K562 (cell line): ENCODE results near the gene PLEKHS1. TPM values are rescaled to one million over a fixed set of nuclear protein-coding genes. Genes with fewer than 3 reads are reported as not detected.

ENCODE experiments used
- ATAC-seq: fragments of 200-7000 bp; cut with Tn5 transposase; 3 replicates; pipeline ENCODE4 v1.9.1; 2020; ENCODE audit warnings: moderate library complexity
- BruUV-seq: library from RNA; stranded (reverse); fragments of 400-500 nt; replicated peaks from 2 replicates; lab custom pipeline; 2021; lab: Mats Ljungman, UMichigan
- CTCF ChIA-PET: fragments of 300-600 bp; formaldehyde crosslinking; extraction: SDS; loops from one replicate; lab custom pipeline; 2021; ENCODE audit warnings: low intra/inter-chr PET ratio; lab: Yijun Ruan, JAX
- POLR2A ChIA-PET: fragments of 300-600, 350-650 bp; sonication (Branson Sonifier 250); formaldehyde crosslinking; extraction: SDS; loops from one replicate; lab custom pipeline; 2021; ENCODE audit warnings: antibody characterized with exemption, inconsistent platforms; lab: Yijun Ruan, JAX
- DNase-seq, 4 experiments: peaks; one replicate each; pipeline versions ENCODE4 v3.0.0 to v3.0.0-alpha.2; 2011 to 2018; ENCODE audit warnings: low spot score in 3 of 4, mixed read lengths in 3 of 4; ENCODE audit errors: extremely low read depth in 1 of 4
- FAIRE-seq: peaks from 2 replicates; lab custom pipeline; 2011; peaks lifted over from hg19 to GRCh38; lab: Jason Lieb, UNC
- H2AFZ ChIP-seq: 2 replicates; pipeline ENCODE4 v1.6.0; 2011; ENCODE audit warnings: low read depth, low read length, control low read depth, inconsistent platforms
- H3K27ac ChIP-seq: fragments of 200-600 bp; 3 replicates; pipeline ENCODE4 v1.8.0; 2011; ENCODE audit warnings: low read depth, mild to moderate bottlenecking, control low read depth, inconsistent platforms, low read length, moderate library complexity, mixed read lengths; ENCODE audit errors: extremely low read depth
- H3K27me3 ChIP-seq, 2 experiments: fragments of 300-600 bp in 1 of 2; 2 replicates in 1 of 2; 3 replicates in 1 of 2; pipeline versions ENCODE4 v1.6.0 to v1.8.0; 2011; ENCODE audit warnings: inconsistent platforms in 2 of 2, low read length in 2 of 2, mild to moderate bottlenecking in 1 of 2, mixed read lengths in 1 of 2, moderate library complexity in 1 of 2; ENCODE audit not compliant: control insufficient read depth in 2 of 2, insufficient read depth in 2 of 2
- H3K36me3 ChIP-seq: fragments of 300-600 bp; 3 replicates; pipeline ENCODE4 v1.8.0; 2011; ENCODE audit warnings: mild to moderate bottlenecking, low read length, inconsistent platforms; ENCODE audit not compliant: control insufficient read depth, insufficient read depth
- H3K4me1 ChIP-seq, 2 experiments: fragments of 200-600 bp in 1 of 2; replicated peaks in 1 of 2; 2 replicates in 1 of 2; 3 replicates in 1 of 2; pipeline versions ENCODE4 v1.5.1 to v1.8.0; 2011; ENCODE audit warnings: inconsistent platforms in 2 of 2, low read length in 2 of 2, mild to moderate bottlenecking in 1 of 2, mixed read lengths in 1 of 2, moderate library complexity in 1 of 2; ENCODE audit not compliant: control insufficient read depth in 2 of 2, insufficient read depth in 2 of 2
- H3K4me2 ChIP-seq: 2 replicates; pipeline ENCODE4 v1.6.1; 2011; ENCODE audit warnings: low read length, control low read depth, inconsistent platforms, mixed read lengths; ENCODE audit not compliant: insufficient read depth
- H3K4me3 ChIP-seq: fragments of 200-600 bp; sonication (generic), shearing (Covaris generic); 2 replicates; pipeline ENCODE4 v1.5.1; 2016; ENCODE audit warnings: control low read depth, inconsistent platforms
- H3K79me2 ChIP-seq: fragments of 200-600 bp; 3 replicates; pipeline ENCODE4 v1.8.0; 2011; ENCODE audit warnings: low read length, inconsistent platforms; ENCODE audit not compliant: control insufficient read depth, insufficient read depth
- H3K9ac ChIP-seq, 2 experiments: 2 replicates each; pipeline versions ENCODE4 v1.6.0 to v1.6.1; 2011; ENCODE audit warnings: low read depth in 2 of 2, low read length in 2 of 2, control low read depth in 1 of 2, inconsistent platforms in 1 of 2, mild to moderate bottlenecking in 1 of 2, mixed read lengths in 1 of 2; ENCODE audit not compliant: insufficient read depth in 1 of 2
- H3K9me1 ChIP-seq: one replicate; pipeline ENCODE4 v1.6.0; 2011; ENCODE audit warnings: inconsistent platforms, mild to moderate bottlenecking, low read length, moderate library complexity; ENCODE audit not compliant: control insufficient read depth, insufficient read depth
- H3K9me3 ChIP-seq: replicated peaks from 2 replicates; pipeline ENCODE4 v1.5.1; 2011; ENCODE audit warnings: low read depth, low read length, inconsistent platforms; ENCODE audit not compliant: control insufficient read depth, insufficient read depth
- H4K20me1 ChIP-seq: replicated peaks from 2 replicates; pipeline ENCODE4 v1.6.1; 2011; ENCODE audit warnings: low read length, inconsistent platforms, mixed read lengths; ENCODE audit not compliant: control insufficient read depth, insufficient read depth
- ARID1B ChIP-seq: fragments of 450-650 bp; IDR thresholded peaks from 2 replicates; pipeline ENCODE4 v1.6.1; 2016; ENCODE audit warnings: antibody characterized with exemption, mild to moderate bottlenecking, inconsistent platforms
- ATF1 ChIP-seq, 2 experiments: fragments of 450-650 bp in 1 of 2; IDR thresholded peaks; 2 replicates each; pipeline ENCODE4 v1.6.1; 2016; ENCODE audit warnings: missing compliant biosample characterization in 1 of 2, missing genetic modification characterization in 1 of 2
- BACH1 ChIP-seq: fragments of 200-800 bp; sonication (Bioruptor generic); IDR thresholded peaks from 2 replicates; pipeline ENCODE4 v1.6.1; 2016; ENCODE audit warnings: missing genetic modification characterization, missing compliant biosample characterization
- C11orf30 ChIP-seq: fragments of 450-650 bp; IDR thresholded peaks from 2 replicates; pipeline ENCODE4 v1.6.1; 2016; ENCODE audit warnings: low read depth, mild to moderate bottlenecking
- CREM ChIP-seq: IDR thresholded peaks from 2 replicates; pipeline ENCODE4 v1.6.1; 2014; ENCODE audit warnings: antibody characterized with exemption, low read depth
- DPF2 ChIP-seq: fragments of 450-650 bp; IDR thresholded peaks from 2 replicates; pipeline ENCODE4 v1.6.1; 2016
- EP300 ChIP-seq: IDR thresholded peaks from 2 replicates; pipeline ENCODE4 v1.6.1; 2012; ENCODE audit warnings: low read length, improper control_type of control experiment
- FOSL1 ChIP-seq: fragments of 200-800 bp; sonication (Bioruptor generic); conservative IDR thresholded peaks from 2 replicates; pipeline ENCODE4 v1.6.1; 2016; ENCODE audit warnings: missing genetic modification characterization, missing compliant biosample characterization
- HNRNPL ChIP-seq: fragments of 200-400 bp; formaldehyde crosslinking; IDR thresholded peaks from 2 replicates; pipeline ENCODE4 v1.6.1; 2017; ENCODE audit warnings: low read depth, mild to moderate bottlenecking, low read length
- JUN ChIP-seq, 2 experiments: sonication (generic) in 1 of 2; formaldehyde crosslinking in 1 of 2; IDR thresholded peaks; 2 replicates each; pipeline versions ENCODE4 v1.6.1 to v1.8.0; 2012 to 2022; ENCODE audit warnings: borderline replicate concordance in 2 of 2, mild to moderate bottlenecking in 2 of 2, improper control_type of control experiment in 1 of 2, low read depth in 1 of 2, low read length in 1 of 2, missing genetic modification reagents in 1 of 2
- JUND ChIP-seq, 2 experiments: IDR thresholded peaks; 2 replicates in 1 of 2; 3 replicates in 1 of 2; pipeline ENCODE4 v1.6.1; 2011; ENCODE audit warnings: borderline replicate concordance in 2 of 2, low read depth in 2 of 2, low read length in 2 of 2, improper control_type of control experiment in 1 of 2, missing biosample characterization in 1 of 2, missing genetic modification characterization in 1 of 2, missing genetic modification reagents in 1 of 2
- MAFG ChIP-seq: fragments of 450-650 bp; conservative IDR thresholded peaks from 2 replicates; pipeline ENCODE4 v1.6.1; 2016; ENCODE audit warnings: missing genetic modification characterization, missing compliant biosample characterization
- MTF1 ChIP-seq: fragments of 250-450 bp; sonication (Bioruptor Pico); IDR thresholded peaks from 2 replicates; pipeline ENCODE4 v1.9.0; 2021; ENCODE audit warnings: moderate library complexity, mild to moderate bottlenecking, inconsistent platforms, borderline replicate concordance
- NFE2 ChIP-seq: IDR thresholded peaks from 2 replicates; pipeline ENCODE4 v1.6.1; 2014; ENCODE audit warnings: antibody characterized with exemption, low read depth
- NFE2L1 ChIP-seq: fragments of 450-650 bp; IDR thresholded peaks from 2 replicates; pipeline ENCODE4 v1.6.1; 2016; ENCODE audit warnings: missing genetic modification characterization, low read depth, mild to moderate bottlenecking, missing compliant biosample characterization, moderate library complexity, borderline replicate concordance
- POLR2B ChIP-seq: fragments of 450-650 bp; IDR thresholded peaks from 2 replicates; pipeline ENCODE4 v1.6.1; 2018; ENCODE audit warnings: low read depth; ENCODE audit not compliant: partially characterized antibody
- POU5F1 ChIP-seq: fragments of 150-350 bp; IDR thresholded peaks from 2 replicates; pipeline ENCODE4 v1.6.1; 2014; ENCODE audit warnings: borderline replicate concordance, low read length, low read depth, mild to moderate bottlenecking; ENCODE audit not compliant: partially characterized antibody
- PTBP1 ChIP-seq: fragments of 200-400 bp; formaldehyde crosslinking; IDR thresholded peaks from 2 replicates; pipeline ENCODE4 v1.6.1; 2017; ENCODE audit warnings: low read depth, low read length
- RB1 ChIP-seq: fragments of 450-650 bp; IDR thresholded peaks from 2 replicates; pipeline ENCODE4 v1.6.1; 2017; ENCODE audit warnings: low read depth, mild to moderate bottlenecking
- SMARCC2 ChIP-seq: fragments of 450-650 bp; IDR thresholded peaks from 2 replicates; pipeline ENCODE4 v1.6.1; 2017; ENCODE audit warnings: antibody characterized with exemption, moderate library complexity, mild to moderate bottlenecking, low read depth
- ZNF124 ChIP-seq: sonication (generic); formaldehyde crosslinking; IDR thresholded peaks from 2 replicates; pipeline ENCODE4 v1.8.1; 2022; ENCODE audit warnings: missing genetic modification reagents
- ZNF143 ChIP-seq: sonication (generic); formaldehyde crosslinking; IDR thresholded peaks from 2 replicates; pipeline ENCODE4 v1.9.0; 2022; ENCODE audit warnings: mild to moderate bottlenecking, missing genetic modification reagents
- ZNF316 ChIP-seq: fragments of 450-650 bp; IDR thresholded peaks from 2 replicates; pipeline ENCODE4 v1.6.1; 2016
- WGBS: fragments of 100-300 bp; shearing (Covaris generic); methylation state at CpG from one replicate; pipeline ENCODE4 v1.1.6; 2016; ENCODE audit warnings: low coverage, mixed read lengths; ENCODE audit not compliant: insufficient coverage; ENCODE audit errors: missing lambda C conversion rate; 5-methylcytosine and 5-hydroxymethylcytosine counted together
- in situ Hi-C: fragments of 300-500 bp; cut with MboI; formaldehyde crosslinking; loops from 4 replicates; pipeline ENCODE4 v1.15.0; 2018; ENCODE audit warnings: inconsistent platforms, mixed read lengths
- intact Hi-C: fragments of 100-400 bp; cut with micrococcal nuclease; formaldehyde crosslinking; loops from 2 replicates; pipeline ENCODE4 v1.14.2; 2022
- polyA plus RNA-seq, 8 experiments: library from polyadenylated mRNA; depleted of rRNA in 4 of 8; stranded (reverse) in 5 of 8; unstranded in 3 of 8; fragments of >200 nt; fragmentation: Nextera tagmentation in 2 of 8; fragmentation: Illumina TruSeq in 1 of 8; extraction: Ambion mirVana in 2 of 8; extraction: Trizol in 1 of 8; gene quantifications; 2 replicates each; pipeline versions ENCODE4 v1.2.1 to v1.2.3, GENCODE V29; 2011 to 2014; ENCODE audit warnings: inconsistent platforms in 1 of 8, missing spikeins in 1 of 8
- total RNA-seq, 7 experiments: library from RNA; depleted of rRNA in 6 of 7; stranded (reverse); fragments of >200 nt in 6 of 7; fragmentation: Illumina TruSeq in 2 of 7; extraction: Trizol in 2 of 7; gene quantifications; 2 replicates each; pipeline versions ENCODE4 v1.2.1 to v1.2.3, GENCODE V29; 2011 to 2021; ENCODE audit warnings: low replicate concordance in 1 of 7
- TF ChIP-seq, protein P1 (sequence below): sonication (generic); IDR thresholded peaks from 2 replicates; pipeline ENCODE4 v1.6.1; 2016

PLEKHS1 gene
- total and polyA plus RNA-seq, 9 of the 15 experiments (the other 6 are each of a cell fraction or from before 2014, with no cell fraction given), result not detected

DNA sequence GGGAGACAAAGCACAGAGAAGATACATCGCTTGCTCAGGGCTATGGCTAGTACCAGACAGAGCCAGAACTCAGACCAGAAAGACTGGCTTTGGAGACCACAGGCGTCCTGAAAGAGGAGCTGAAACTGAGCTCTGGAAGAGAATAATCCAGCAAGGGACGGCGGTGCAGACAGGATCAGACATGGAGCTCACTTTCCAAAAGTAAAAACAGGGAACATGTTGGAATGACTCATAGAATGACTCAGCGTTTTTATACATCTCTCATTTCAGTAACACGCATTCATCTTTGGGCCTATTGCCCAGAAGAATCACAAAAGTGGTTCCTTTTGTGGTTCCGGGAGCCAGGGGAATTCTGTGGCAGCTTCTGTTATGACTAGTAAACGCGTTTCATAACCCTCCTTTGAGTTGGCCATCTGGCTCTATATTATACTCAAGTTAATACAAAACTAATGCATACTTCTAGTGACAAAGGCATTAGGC, 37.2 kb downstream of the PLEKHS1 start:
- no peaks in the 10 kb centered on the region for H3K9me3 ChIP-seq
- H3K4me2 ChIP-seq, result peak overlapping the region; percentile 16; the same call in 1 of the 2 replicates
- no peaks in the 10 kb centered on the region for H3K36me3 ChIP-seq
- H2AFZ ChIP-seq, result peak overlapping the region; percentile 70
- H3K27ac ChIP-seq, result no peak overlapping the region; the same call in 2 of the 3 replicates
- DNase-seq (peak; percentile 9 to 29 (median 10)), ATAC-seq (no peak; the same call in 1 of the 3 replicates), FAIRE-seq (no peak)
- in situ Hi-C loops, result no loop called here
- H3K79me2 ChIP-seq, result no peaks in the 10 kb centered on the region
- POLR2A ChIA-PET, result interaction anchor here (0.7 kb wide), 1 partner anchor 69 kb away, joined by 3 read pairs; no protein-coding TSS in a partner anchor
- intact Hi-C loops, result no loop called here
- no peak overlapping the region for H3K9ac ChIP-seq
- peaks cover 0 to 7% of the 10 kb centered on the region in 2 experiments; a peak in 2 of 5 replicates for H3K27me3 ChIP-seq
- no peak overlapping the region for H3K4me3 ChIP-seq
- 5% methylated on average over 8 of the region's 9 CpGs for WGBS
- CTCF ChIA-PET, result no interaction called here
- peaks cover 0 to 5% of the 10 kb centered on the region in 2 experiments; a peak in 2 of 5 replicates for H3K4me1 ChIP-seq
- BruUV-seq, result no TSS peak
- no peaks in the 10 kb centered on the region for H3K9me1 ChIP-seq
- H4K20me1 ChIP-seq, result no peaks in the 10 kb centered on the region
- TF ChIP-seq POLR2B, result no peak
- peak; percentile 28; the same call in 1 of the 2 replicates for TF ChIP-seq JUN (IDR thresholded peaks at IDR 0.05; ENCODE audit: borderline replicate concordance, low read depth, low read length)
- TF ChIP-seq JUN (CRISPR knock-in tag; IDR thresholded peaks at IDR 0.05; ENCODE audit: borderline replicate concordance), result no peak
- peak; percentile 90 for TF ChIP-seq FOSL1 (tag)
- no peak for TF ChIP-seq PTBP1
- no peak for TF ChIP-seq ATF1 (CRISPR knock-in tag; IDR thresholded peaks at IDR 0.05)
- TF ChIP-seq ATF1 (tag; IDR thresholded peaks at IDR 0.05), result no peak
- no peak for TF ChIP-seq CREM
- TF ChIP-seq SMARCC2, result 0 out of 2 replicates have a peak, but pooled peaks have one; percentile 47
- TF ChIP-seq RB1, result no peak
- TF ChIP-seq MTF1 (CRISPR knock-in tag), result no peak
- peak; percentile 88 for TF ChIP-seq C11orf30
- peak; percentile 96 for TF ChIP-seq BACH1 (tag)
- peak; percentile 94 for TF ChIP-seq ZNF316
- TF ChIP-seq EP300, result peak; percentile 41; the same call in 1 of the 2 replicates
- TF ChIP-seq MAFG (tag), result peak; percentile 98
- no peak for TF ChIP-seq ZNF124
- peak; percentile 45; the same call in 1 of the 2 replicates for TF ChIP-seq DPF2
- TF ChIP-seq JUND (IDR thresholded peaks at IDR 0.05; ENCODE audit: borderline replicate concordance, low read depth, low read length), result peak; percentile 90
- TF ChIP-seq JUND (tag; IDR thresholded peaks at IDR 0.05; ENCODE audit: borderline replicate concordance, low read depth, low read length), result peak; percentile 93
- TF ChIP-seq ZNF143 (CRISPR knock-in tag), result no peak
- TF ChIP-seq HNRNPL, result no peak
- TF ChIP-seq, protein P1, sequence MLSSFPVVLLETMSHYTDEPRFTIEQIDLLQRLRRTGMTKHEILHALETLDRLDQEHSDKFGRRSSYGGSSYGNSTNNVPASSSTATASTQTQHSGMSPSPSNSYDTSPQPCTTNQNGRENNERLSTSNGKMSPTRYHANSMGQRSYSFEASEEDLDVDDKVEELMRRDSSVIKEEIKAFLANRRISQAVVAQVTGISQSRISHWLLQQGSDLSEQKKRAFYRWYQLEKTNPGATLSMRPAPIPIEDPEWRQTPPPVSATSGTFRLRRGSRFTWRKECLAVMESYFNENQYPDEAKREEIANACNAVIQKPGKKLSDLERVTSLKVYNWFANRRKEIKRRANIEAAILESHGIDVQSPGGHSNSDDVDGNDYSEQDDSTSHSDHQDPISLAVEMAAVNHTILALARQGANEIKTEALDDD, result no peak
- TF ChIP-seq NFE2L1 (tag), result peak; percentile 94
- TF ChIP-seq NFE2, result peak; percentile 91
- TF ChIP-seq ARID1B, result peak; percentile 60
- TF ChIP-seq POU5F1, result no peak
